Pancreas (tissue), 10 donors: Measurements from ENCODE around the gene NME7. TPM values are rescaled to one million over a fixed set of nuclear protein-coding genes. Genes with fewer than 3 reads are reported as not detected.
A peak's percentile ranks its signal among the peaks of the same experiment; 100 is the strongest.

Experiments
- ATAC-seq, 4 donors: fragments of 200-7000 bp; cut with Tn5 transposase; one replicate each; pipeline versions ENCODE4 v1.8.0 to v1.9.1; 2020; ENCODE audit warnings: mild to moderate bottlenecking in 4 of 4, moderate library complexity in 4 of 4
- DNase-seq, 6 donors: peaks; one replicate each; pipeline ENCODE4 v3.0.0-alpha.2; 2020
- FAIRE-seq: peaks from 2 replicates; lab custom pipeline; 2012; peaks lifted over from hg19 to GRCh38; lab: Jason Lieb, UNC
- H3K27ac ChIP-seq, 4 donors: fragments of 200-600 bp; sonication (generic); 1 replicate in 3 of 4; 2 replicates in 1 of 4; pipeline versions ENCODE4 v1.5.0 to v1.8.0; 2020
- H3K27me3 ChIP-seq, 4 donors: fragments of 200-600 bp; one replicate each; pipeline ENCODE4 v1.8.0; 2021
- H3K36me3 ChIP-seq, 3 donors: fragments of 200-600 bp; sonication (generic) in 1 of 3; one replicate each; pipeline versions ENCODE4 v1.5.0 to v1.8.0; 2020 to 2021
- H3K4me1 ChIP-seq, 3 donors: fragments of 200-600 bp; one replicate each; pipeline ENCODE4 v1.8.0; 2021
- H3K4me3 ChIP-seq, 4 donors: fragments of 200-600 bp; sonication (generic) in 2 of 4; one replicate each; pipeline versions ENCODE4 v1.5.0 to v1.8.0; 2020 to 2021
- H3K9me3 ChIP-seq, 4 donors: fragments of 200-600 bp; one replicate each; pipeline ENCODE4 v1.8.0; 2021
- WGBS, 2 donors: extraction: QIAGEN DNeasy Blood & Tissue Kit; methylation state at CpG; one replicate each; pipeline ENCODE4 v1.1.7; 2013; 5-methylcytosine and 5-hydroxymethylcytosine counted together
- intact Hi-C, 3 donors: fragments of 100-400 bp; cut with DNase I; formaldehyde crosslinking; loops; one replicate each; pipeline versions ENCODE4 v1.11.1 to v1.14.2; 2022
- polyA plus RNA-seq, 2 donors: library from polyadenylated mRNA; stranded (reverse); fragments of 200-250 nt; gene quantifications; one replicate each; pipeline ENCODE4 v1.2.3, GENCODE V29; 2013
- total RNA-seq, 6 donors: library from RNA; stranded (reverse); fragmentation: NEBNext Ultra II Directional in 4 of 6; extraction: Animal tissue kit (Norgen Biotek cat#: 25700) in 4 of 6; gene quantifications; one replicate each; pipeline versions ENCODE4 v1.2.1 to v1.2.4, GENCODE V29; 2021 to 2023
- TF ChIP-seq, protein P1 (sequence below), 4 donors: fragments of 200-600 bp; sonication (generic) in 3 of 4; IDR thresholded peaks; one replicate each; pipeline versions ENCODE4 v1.5.0 to v1.8.0; 2021; ENCODE audit warnings: antibody characterized with exemption in 4 of 4
- donor health status: healthy with polysubstance abuse.
- donor health status: DM: no; HTN: no; CAD: no; lungs with moderate emphysema.
- donor health status: DM: no; HTN: no; CAD: no.
- donor health status: control.
- donor health status: control.
- donor health status: Bipolar disorder and iron deficiency.
- donor health status: DM: yes; HTN: yes; CAD: no.
- donor health status: DM: no; HTN: no; CAD: no.
- donor health status: DM: no; HTN: no; CAD: no.
- donor health status: DM: yes; HTN: yes; CAD: no.

Gene NME7
- total and polyA plus RNA-seq, 8 donors = 5.0 to 12.6 (median 8.0) TPM

DNA sequence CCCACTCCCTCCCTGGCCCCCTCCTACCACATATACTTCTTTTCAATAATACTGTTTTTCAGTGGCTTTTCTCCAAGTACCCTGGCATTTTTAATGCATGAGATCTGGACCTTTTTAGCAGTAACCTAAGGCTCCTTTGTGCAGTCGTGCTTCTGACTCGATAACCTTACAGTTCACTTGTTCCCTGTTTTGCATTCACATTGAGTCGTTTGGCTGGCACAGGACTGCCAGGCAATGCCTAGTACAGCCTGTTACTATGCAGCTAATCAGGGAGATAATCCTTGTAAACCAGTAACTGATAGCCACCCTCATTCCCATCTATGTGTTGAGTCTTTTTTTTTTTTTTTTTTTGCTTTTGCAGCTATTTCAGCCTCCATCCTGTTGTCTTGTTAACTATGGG lies 257.4 kb downstream of the NME7 start:
- peak overlapping the region; percentile 47 to 98 (median 76) for H3K27ac ChIP-seq
- peaks cover 0 to 25% (median 12%) of the 10 kb centered on the region in 3 donors for H3K36me3 ChIP-seq
- TF ChIP-seq, protein P1, sequence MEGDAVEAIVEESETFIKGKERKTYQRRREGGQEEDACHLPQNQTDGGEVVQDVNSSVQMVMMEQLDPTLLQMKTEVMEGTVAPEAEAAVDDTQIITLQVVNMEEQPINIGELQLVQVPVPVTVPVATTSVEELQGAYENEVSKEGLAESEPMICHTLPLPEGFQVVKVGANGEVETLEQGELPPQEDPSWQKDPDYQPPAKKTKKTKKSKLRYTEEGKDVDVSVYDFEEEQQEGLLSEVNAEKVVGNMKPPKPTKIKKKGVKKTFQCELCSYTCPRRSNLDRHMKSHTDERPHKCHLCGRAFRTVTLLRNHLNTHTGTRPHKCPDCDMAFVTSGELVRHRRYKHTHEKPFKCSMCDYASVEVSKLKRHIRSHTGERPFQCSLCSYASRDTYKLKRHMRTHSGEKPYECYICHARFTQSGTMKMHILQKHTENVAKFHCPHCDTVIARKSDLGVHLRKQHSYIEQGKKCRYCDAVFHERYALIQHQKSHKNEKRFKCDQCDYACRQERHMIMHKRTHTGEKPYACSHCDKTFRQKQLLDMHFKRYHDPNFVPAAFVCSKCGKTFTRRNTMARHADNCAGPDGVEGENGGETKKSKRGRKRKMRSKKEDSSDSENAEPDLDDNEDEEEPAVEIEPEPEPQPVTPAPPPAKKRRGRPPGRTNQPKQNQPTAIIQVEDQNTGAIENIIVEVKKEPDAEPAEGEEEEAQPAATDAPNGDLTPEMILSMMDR (IDR thresholded peaks at IDR 0.05) = no peak
- intact Hi-C loops = no loop called here
- 3 to 6% methylated on average over 3 of the region's 3 CpGs for WGBS, 2 donors
- ATAC-seq (no peak), FAIRE-seq (no peak), DNase-seq (no peak)
- peak overlapping the region; percentile 0 to 96 (median 87) for H3K4me3 ChIP-seq
- H3K9me3 ChIP-seq = no peaks in the 10 kb centered on the region
- peaks cover 13 to 39% (median 21%) of the 10 kb centered on the region in 3 donors for H3K4me1 ChIP-seq
- H3K27me3 ChIP-seq = no peaks in the 10 kb centered on the region

DNA sequence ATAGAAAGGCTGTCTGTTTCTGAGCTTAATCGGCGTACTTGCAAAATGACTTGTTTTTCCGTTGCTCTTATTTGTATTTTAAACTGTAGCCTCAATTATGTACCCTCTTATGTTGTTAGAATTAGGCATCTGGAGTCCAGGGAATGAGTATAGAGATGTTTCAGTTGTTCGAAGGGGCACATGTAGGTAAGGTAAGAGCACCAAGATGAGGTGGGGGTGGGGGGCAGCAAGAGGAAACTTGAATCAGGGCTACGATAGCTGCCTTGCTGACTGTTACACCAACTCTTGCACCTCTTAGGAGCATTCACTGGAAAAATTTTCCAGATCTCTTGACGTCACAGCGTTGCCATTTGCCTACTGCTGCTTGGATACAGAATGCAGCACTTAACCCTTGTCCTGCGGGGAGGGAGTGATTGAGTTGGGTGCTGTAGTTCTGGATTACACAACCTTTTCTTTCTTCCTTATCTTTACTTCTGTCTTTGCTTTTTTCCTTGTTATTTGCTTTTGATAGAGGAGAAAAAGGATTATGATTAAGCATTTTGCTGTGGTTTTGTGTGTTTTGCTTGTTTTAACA lies 257.9 kb downstream of the NME7 start:
- Histone ChIP-seq H3K27me3 (no peaks in the 10 kb centered on the region), H3K36me3 (peaks cover 0 to 25% (median 12%) of the 10 kb centered on the region in 3 donors), H3K4me3 (peak overlapping the region; percentile 0 to 96 (median 87)), H3K27ac (peak overlapping the region; percentile 47 to 98 (median 76)), H3K4me1 (peaks cover 13 to 36% (median 21%) of the 10 kb centered on the region in 3 donors), H3K9me3 (no peaks in the 10 kb centered on the region)
- TF ChIP-seq, protein P1 (IDR thresholded peaks at IDR 0.05) = no peak
- intact Hi-C loops = loop anchor here in 1 of 3 donors (10.0 kb wide), 1 partner anchor 475 kb away; no protein-coding TSS in a partner anchor
- WGBS, 2 donors = 21 to 22% methylated on average over 8 of the region's 8 CpGs
- peak; percentile 21 to 60 (median 46) for ATAC-seq
- peak; percentile 26 for FAIRE-seq
- DNase-seq = peak in 5 of 6 donors; percentile 10 to 82 (median 69)

DNA sequence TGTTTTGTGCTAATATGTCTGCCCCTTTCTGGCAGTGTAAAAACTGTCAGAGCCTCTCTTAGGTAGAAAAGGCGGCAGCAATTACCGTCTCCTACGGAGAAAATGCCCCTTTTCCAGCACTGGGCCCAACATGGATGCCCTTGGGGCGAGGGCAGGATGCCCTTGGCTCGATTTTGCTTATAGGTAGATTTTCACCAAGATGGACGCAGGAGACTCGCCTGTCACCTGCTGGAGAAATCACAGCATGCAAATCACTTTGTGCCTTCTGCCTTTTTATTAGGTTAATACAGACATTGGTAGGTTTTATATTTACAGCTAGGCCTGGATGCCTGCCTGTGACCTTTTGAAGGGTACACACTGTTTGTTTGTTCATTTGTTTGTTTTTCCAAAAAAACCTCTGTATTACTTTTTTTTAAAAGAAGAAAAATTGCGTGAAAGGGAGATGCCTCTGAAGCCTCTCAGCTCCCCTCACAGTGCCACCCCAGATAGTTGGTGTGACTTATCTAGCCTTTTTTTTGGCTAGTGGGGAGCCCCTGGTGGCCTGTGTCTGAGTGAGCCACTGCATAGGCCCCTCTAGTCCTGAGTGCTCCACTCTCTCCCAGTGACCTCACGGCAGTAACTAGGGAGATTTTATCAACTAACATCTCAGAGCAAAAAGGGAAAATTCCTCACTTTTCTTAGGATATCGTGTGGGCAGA lies 258.6 kb downstream of the NME7 start:
- FAIRE-seq (no peak), DNase-seq (peak in 2 of 6 donors; percentile 17 to 29), ATAC-seq (peak in 2 of 4 donors; percentile 2 to 6)
- Histone ChIP-seq H3K4me3 (peak overlapping the region; percentile 2 to 96 (median 87)), H3K27ac (peak overlapping the region; percentile 47 to 98 (median 76)), H3K36me3 (peaks cover 0 to 23% (median 12%) of the 10 kb centered on the region in 3 donors), H3K9me3 (no peaks in the 10 kb centered on the region), H3K4me1 (peaks cover 13 to 36% (median 21%) of the 10 kb centered on the region in 3 donors), H3K27me3 (no peaks in the 10 kb centered on the region)
- 42 to 43% methylated on average over 10 of the region's 10 CpGs for WGBS, 2 donors
- TF ChIP-seq, protein P1 (IDR thresholded peaks at IDR 0.05) = peak in 1 of 4 donors; percentile 11
- intact Hi-C loops = loop anchor here in 1 of 3 donors (10.0 kb wide), 1 partner anchor 474 kb away; no protein-coding TSS in a partner anchor

DNA sequence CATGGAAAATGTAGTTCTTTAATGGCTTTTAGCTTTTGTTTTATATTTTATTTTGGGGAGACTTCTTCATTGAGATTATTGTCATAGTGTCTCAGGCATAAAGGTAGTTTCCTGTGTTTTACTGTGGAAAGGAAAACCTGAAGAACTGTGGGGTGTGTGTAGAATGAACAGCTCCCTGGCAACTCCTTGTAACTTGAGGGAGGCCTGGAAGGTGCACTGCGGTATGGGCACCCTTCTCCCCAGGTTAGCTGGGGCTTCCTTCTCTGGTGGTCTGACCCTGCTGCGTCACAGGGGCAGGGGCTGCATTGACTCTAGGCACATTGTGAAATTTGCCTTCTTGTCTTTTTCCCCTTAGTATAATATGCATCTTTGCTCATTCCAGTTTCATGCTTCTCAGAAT lies 259.4 kb downstream of the NME7 start:
- ATAC-seq = no peak
- H3K4me1 ChIP-seq = peaks cover 20 to 34% (median 21%) of the 10 kb centered on the region in 3 donors
- 49 to 57% methylated on average over 2 of the region's 2 CpGs for WGBS, 2 donors
- no peaks in the 10 kb centered on the region for H3K9me3 ChIP-seq
- FAIRE-seq = no peak
- intact Hi-C loops = loop anchor here in 1 of 3 donors (10.0 kb wide), 1 partner anchor 473 kb away; no protein-coding TSS in a partner anchor
- H3K36me3 ChIP-seq = peaks cover 0 to 16% (median 6%) of the 10 kb centered on the region in 3 donors
- TF ChIP-seq, protein P1 (IDR thresholded peaks at IDR 0.05) = no peak
- peak overlapping the region; percentile 9 to 96 (median 87) for H3K4me3 ChIP-seq
- H3K27me3 ChIP-seq = no peaks in the 10 kb centered on the region
- no peak for DNase-seq
- H3K27ac ChIP-seq = peak overlapping the region; percentile 47 to 98 (median 76)
